HepG2 (cell line): ENCODE measurements around the gene WFDC9. TPM values are rescaled to one million over a fixed set of nuclear protein-coding genes. Genes with fewer than 3 reads are reported as not detected.

Experiments used
- ATAC-seq: fragments of 200-7000 bp; cut with Tn5 transposase; 3 replicates; pipeline ENCODE4 v1.9.1; 2020; ENCODE audit warnings: mild to moderate bottlenecking, moderate library complexity
- BruUV-seq: library from RNA; stranded (reverse); fragments of 400-500 nt; replicated peaks from 2 replicates; lab custom pipeline; 2021; lab: Mats Ljungman, UMichigan
- CTCF ChIA-PET: fragments of 300-600 bp; formaldehyde crosslinking; extraction: SDS; loops from one replicate; lab custom pipeline; 2021; ENCODE audit warnings: low total read pairs, inconsistent platforms, low intra/inter-chr PET ratio; lab: Yijun Ruan, JAX
- POLR2A ChIA-PET: fragments of 350-600 bp; sonication (Branson Sonifier 250); formaldehyde crosslinking; loops from one replicate; lab custom pipeline; 2020; ENCODE audit warnings: antibody characterized with exemption, inconsistent platforms; lab: Yijun Ruan, JAX
- DNase-seq: peaks from one replicate; pipeline ENCODE4 v3.0.0-alpha.2; 2015; ENCODE audit warnings: low spot score
- FAIRE-seq: peaks from 3 replicates; lab custom pipeline; 2011; peaks lifted over from hg19 to GRCh38; lab: Jason Lieb, UNC
- H2AFZ ChIP-seq: one replicate; pipeline ENCODE4 v1.6.1; 2011; ENCODE audit warnings: low read length, inconsistent platforms
- H3K27ac ChIP-seq: fragments of 300-600 bp; 3 replicates; pipeline ENCODE4 v1.8.0; 2011; ENCODE audit warnings: mixed run types, mild to moderate bottlenecking, mixed read lengths, low read length, inconsistent platforms; ENCODE audit not compliant: insufficient read depth; ENCODE audit errors: extremely low read length
- H3K27me3 ChIP-seq, 2 experiments: fragments of 200-600 bp in 1 of 2; 2 replicates in 1 of 2; 3 replicates in 1 of 2; pipeline versions ENCODE4 v1.6.0 to v1.8.0; 2011; ENCODE audit warnings: low read length in 2 of 2, mild to moderate bottlenecking in 2 of 2, moderate library complexity in 2 of 2, inconsistent platforms in 1 of 2; ENCODE audit not compliant: insufficient read depth in 2 of 2, control insufficient read depth in 1 of 2
- H3K36me3 ChIP-seq, 2 experiments: fragments of 200-600 bp in 1 of 2; replicated peaks in 1 of 2; 2 replicates in 1 of 2; 3 replicates in 1 of 2; pipeline versions ENCODE4 v1.5.1 to v1.8.0; 2011; ENCODE audit warnings: low read length in 2 of 2, inconsistent platforms in 1 of 2; ENCODE audit not compliant: insufficient read depth in 2 of 2, control insufficient read depth in 1 of 2
- H3K4me1 ChIP-seq: 2 replicates; pipeline ENCODE4 v1.5.1; 2012; ENCODE audit warnings: low read length, inconsistent platforms; ENCODE audit not compliant: insufficient read depth
- H3K4me2 ChIP-seq: 2 replicates; pipeline ENCODE4 v1.6.0; 2011; ENCODE audit warnings: low read depth, low read length, inconsistent platforms
- H3K4me3 ChIP-seq, 3 experiments: fragments of 200-600 bp in 1 of 3; sonication (generic), shearing (Covaris generic) in 1 of 3; replicated peaks in 1 of 3; 2 replicates each; pipeline ENCODE4 v1.5.1; 2011 to 2016; ENCODE audit warnings: low read length in 3 of 3, inconsistent platforms in 2 of 3, low read depth in 2 of 3, mild to moderate bottlenecking in 2 of 3, control low read depth in 1 of 3, mixed read lengths in 1 of 3; ENCODE audit not compliant: insufficient read depth in 1 of 3
- H3K79me2 ChIP-seq: one replicate; pipeline ENCODE4 v1.6.1; 2011; ENCODE audit warnings: low read length, inconsistent platforms; ENCODE audit not compliant: insufficient read depth
- H3K9ac ChIP-seq: 2 replicates; pipeline ENCODE4 v1.6.0; 2011; ENCODE audit warnings: mild to moderate bottlenecking, low read depth, low read length, inconsistent platforms; ENCODE audit not compliant: insufficient read depth
- H3K9me3 ChIP-seq: 2 replicates; pipeline ENCODE4 v1.5.1; 2012; ENCODE audit warnings: mild to moderate bottlenecking, low read length
- H4K20me1 ChIP-seq: 2 replicates; pipeline ENCODE4 v1.6.0; 2011; ENCODE audit warnings: inconsistent platforms, mild to moderate bottlenecking, low read length, moderate library complexity; ENCODE audit not compliant: insufficient read depth
- DNMT3B ChIP-seq: conservative IDR thresholded peaks from 2 replicates; pipeline ENCODE4 v1.6.1; 2016; ENCODE audit warnings: missing biosample characterization, control low read depth
- KDM3A ChIP-seq: IDR thresholded peaks from 2 replicates; pipeline ENCODE4 v1.6.1; 2018; ENCODE audit warnings: low read depth, missing compliant biosample characterization
- NCOA1 ChIP-seq: sonication (generic); formaldehyde crosslinking; IDR thresholded peaks from 2 replicates; pipeline ENCODE4 v1.9.0; 2021; ENCODE audit warnings: missing genetic modification reagents
- PRMT3 ChIP-seq: sonication (generic); formaldehyde crosslinking; IDR thresholded peaks from 2 replicates; pipeline ENCODE4 v1.8.1; 2022; ENCODE audit warnings: low read depth, mild to moderate bottlenecking, moderate library complexity, missing genetic modification reagents, borderline replicate concordance
- RFX3 ChIP-seq: IDR thresholded peaks from 2 replicates; pipeline ENCODE4 v1.6.1; 2016; ENCODE audit warnings: missing biosample characterization, missing genetic modification reagents
- ZNF326 ChIP-seq: sonication (generic); formaldehyde crosslinking; IDR thresholded peaks from 2 replicates; pipeline ENCODE4 v1.4.0; 2020; ENCODE audit warnings: missing genetic modification reagents, borderline replicate concordance
- ZNF451 ChIP-seq: sonication (generic); formaldehyde crosslinking; IDR thresholded peaks from 2 replicates; pipeline ENCODE4 v1.5.0; 2020; ENCODE audit warnings: mild to moderate bottlenecking, missing genetic modification reagents
- ZNF629 ChIP-seq: sonication (generic); formaldehyde crosslinking; conservative IDR thresholded peaks from 2 replicates; pipeline ENCODE4 v1.5.0; 2020; ENCODE audit warnings: missing genetic modification reagents
- ZNF674 ChIP-seq: sonication (generic); formaldehyde crosslinking; IDR thresholded peaks from 2 replicates; pipeline ENCODE4 v1.5.0; 2020; ENCODE audit warnings: low read depth, mild to moderate bottlenecking, missing genetic modification reagents
- ZNF782 ChIP-seq: sonication (generic); formaldehyde crosslinking; IDR thresholded peaks from 2 replicates; pipeline ENCODE4 v1.4.0; 2020; ENCODE audit warnings: missing genetic modification reagents, mild to moderate bottlenecking, borderline replicate concordance
- ZNF841 ChIP-seq: sonication (generic); formaldehyde crosslinking; IDR thresholded peaks from 2 replicates; pipeline ENCODE4 v1.8.1; 2023; ENCODE audit warnings: missing genetic modification reagents, borderline replicate concordance
- WGBS: methylation state at CpG from one replicate; pipeline ENCODE4 v1.1.6; 2017; ENCODE audit warnings: low lambda C conversion rate; 5-methylcytosine and 5-hydroxymethylcytosine counted together
- in situ Hi-C: cut with HindIII; loops from 2 replicates; pipeline ENCODE4 v1.10.0; 2017; ENCODE audit warnings: low pct_unique_long_range_greater_than_20kb; ENCODE audit not compliant: extremely low pct_ligation_motif_present
- intact Hi-C: fragments of 100-400 bp; cut with micrococcal nuclease; formaldehyde crosslinking; loops from one replicate; pipeline ENCODE4 v1.10.0; 2022; ENCODE audit not compliant: unreplicated experiment
- polyA plus RNA-seq, 8 experiments: library from polyadenylated mRNA; depleted of rRNA in 3 of 8; stranded (reverse) in 7 of 8; unstranded in 1 of 8; fragments of >200 nt; fragmentation: Illumina TruSeq in 4 of 8; extraction: Trizol in 4 of 8; gene quantifications; 2 replicates each; pipeline versions ENCODE4 v1.2.1 to v1.2.3, GENCODE V29; 2011 to 2016; ENCODE audit warnings: low read depth in 4 of 8, missing spikeins in 1 of 8, mixed read lengths in 1 of 8; ENCODE audit not compliant: insufficient read depth in 1 of 8
- total RNA-seq, 5 experiments: library from RNA; depleted of rRNA; stranded (reverse); fragments of >200 nt; fragmentation: Illumina TruSeq; extraction: Trizol; gene quantifications; 2 replicates each; pipeline ENCODE4 v1.2.3, GENCODE V29; 2016; ENCODE audit warnings: low read depth in 1 of 5
- TF ChIP-seq, protein P1 (sequence below): sonication (generic); formaldehyde crosslinking; IDR thresholded peaks from 2 replicates; pipeline ENCODE4 v1.4.0; 2020; ENCODE audit warnings: mild to moderate bottlenecking, low read depth, missing genetic modification reagents
- TF ChIP-seq, protein P2 (sequence below): IDR thresholded peaks from 2 replicates; pipeline ENCODE4 v1.6.1; 2018; ENCODE audit warnings: missing genetic modification reagents
- TF ChIP-seq, protein P3 (sequence below): sonication (generic); formaldehyde crosslinking; conservative IDR thresholded peaks from 2 replicates; pipeline ENCODE4 v1.5.0; 2020; ENCODE audit warnings: missing genetic modification reagents

WFDC9 gene
- total and polyA plus RNA-seq, 2 of the 13 experiments (the other 11 are each of a cell fraction or from before 2014, with no cell fraction given): not detected

DNA sequence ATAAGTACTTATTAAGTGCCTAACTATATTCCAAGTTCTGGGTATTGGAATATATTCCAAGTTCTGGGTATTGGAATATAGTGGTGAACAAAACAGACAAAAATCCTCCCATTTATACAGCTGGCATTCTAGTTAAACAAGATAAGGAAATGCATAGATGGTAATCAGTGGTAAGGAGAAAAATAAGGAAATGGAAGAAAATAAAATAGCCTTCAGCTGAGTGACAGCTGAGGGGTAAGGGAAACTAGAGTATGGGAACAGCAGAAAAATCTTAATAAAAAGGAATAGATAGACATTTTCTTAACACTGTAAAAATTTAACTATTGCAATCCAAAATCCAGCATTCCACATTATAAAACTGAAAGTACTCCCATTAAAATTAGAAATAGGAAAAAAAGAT lies 18.8 kb downstream of the WFDC9 start (continued):
- TF ChIP-seq ZNF451 (CRISPR knock-in tag): no peak
- TF ChIP-seq ZNF326 (CRISPR knock-in tag): no peak
- TF ChIP-seq RFX3 (CRISPR knock-in tag): no peak
- TF ChIP-seq ZNF629: no peak
- TF ChIP-seq NCOA1 (CRISPR knock-in tag): no peak
- TF ChIP-seq, protein P1, sequence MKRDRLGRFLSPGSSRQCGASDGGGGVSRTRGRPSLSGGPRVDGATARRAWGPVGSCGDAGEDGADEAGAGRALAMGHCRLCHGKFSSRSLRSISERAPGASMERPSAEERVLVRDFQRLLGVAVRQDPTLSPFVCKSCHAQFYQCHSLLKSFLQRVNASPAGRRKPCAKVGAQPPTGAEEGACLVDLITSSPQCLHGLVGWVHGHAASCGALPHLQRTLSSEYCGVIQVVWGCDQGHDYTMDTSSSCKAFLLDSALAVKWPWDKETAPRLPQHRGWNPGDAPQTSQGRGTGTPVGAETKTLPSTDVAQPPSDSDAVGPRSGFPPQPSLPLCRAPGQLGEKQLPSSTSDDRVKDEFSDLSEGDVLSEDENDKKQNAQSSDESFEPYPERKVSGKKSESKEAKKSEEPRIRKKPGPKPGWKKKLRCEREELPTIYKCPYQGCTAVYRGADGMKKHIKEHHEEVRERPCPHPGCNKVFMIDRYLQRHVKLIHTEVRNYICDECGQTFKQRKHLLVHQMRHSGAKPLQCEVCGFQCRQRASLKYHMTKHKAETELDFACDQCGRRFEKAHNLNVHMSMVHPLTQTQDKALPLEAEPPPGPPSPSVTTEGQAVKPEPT (CRISPR knock-in tag): no peak
- no peak for TF ChIP-seq ZNF841 (CRISPR knock-in tag)

DNA sequence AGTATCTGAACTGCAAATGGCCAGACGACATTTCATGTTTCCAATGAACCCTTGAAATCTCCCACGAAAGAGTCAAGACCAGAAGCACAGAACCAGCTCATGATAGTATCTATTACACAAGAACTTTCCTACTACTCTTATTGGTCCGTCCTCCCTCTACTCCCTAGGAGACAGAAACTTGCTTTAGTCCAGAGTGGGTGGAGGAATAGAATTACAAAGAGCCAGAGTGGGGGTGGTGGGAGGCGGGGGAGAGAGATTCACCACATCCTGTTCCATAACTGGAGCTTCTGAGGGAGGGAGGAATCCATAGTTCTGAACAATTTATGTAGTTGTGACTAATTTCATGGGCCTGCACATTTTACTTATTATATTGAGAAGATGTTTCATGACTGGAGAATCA lies 20.0 kb downstream of the WFDC9 start:
- 0 out of 5 replicates have a peak, but pooled peaks cover 0 to 3% of the 10 kb centered on the region in 2 experiments for H3K27me3 ChIP-seq
- 1% methylated on average over 4 of the region's 4 CpGs for WGBS
- H4K20me1 ChIP-seq: no peaks in the 10 kb centered on the region
- no peak overlapping the region for H3K9ac ChIP-seq
- H3K9me3 ChIP-seq: peaks cover 12% of the 10 kb centered on the region; the same call in 1 of the 2 replicates
- intact Hi-C loops: no loop called here
- H3K27ac ChIP-seq: no peak overlapping the region
- in situ Hi-C loops: no loop called here
- ATAC-seq: no peak
- ChIA-PET POLR2A (no interaction called here), CTCF (no interaction called here)
- TF ChIP-seq, protein P2, sequence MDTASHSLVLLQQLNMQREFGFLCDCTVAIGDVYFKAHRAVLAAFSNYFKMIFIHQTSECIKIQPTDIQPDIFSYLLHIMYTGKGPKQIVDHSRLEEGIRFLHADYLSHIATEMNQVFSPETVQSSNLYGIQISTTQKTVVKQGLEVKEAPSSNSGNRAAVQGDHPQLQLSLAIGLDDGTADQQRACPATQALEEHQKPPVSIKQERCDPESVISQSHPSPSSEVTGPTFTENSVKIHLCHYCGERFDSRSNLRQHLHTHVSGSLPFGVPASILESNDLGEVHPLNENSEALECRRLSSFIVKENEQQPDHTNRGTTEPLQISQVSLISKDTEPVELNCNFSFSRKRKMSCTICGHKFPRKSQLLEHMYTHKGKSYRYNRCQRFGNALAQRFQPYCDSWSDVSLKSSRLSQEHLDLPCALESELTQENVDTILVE (CRISPR knock-in tag): no peak
- TF ChIP-seq DNMT3B (no peak), ZNF782 (no peak), KDM3A (CRISPR knock-in tag) (no peak), ZNF674 (CRISPR knock-in tag) (no peak), PRMT3 (CRISPR knock-in tag) (no peak)
- TF ChIP-seq, protein P3, sequence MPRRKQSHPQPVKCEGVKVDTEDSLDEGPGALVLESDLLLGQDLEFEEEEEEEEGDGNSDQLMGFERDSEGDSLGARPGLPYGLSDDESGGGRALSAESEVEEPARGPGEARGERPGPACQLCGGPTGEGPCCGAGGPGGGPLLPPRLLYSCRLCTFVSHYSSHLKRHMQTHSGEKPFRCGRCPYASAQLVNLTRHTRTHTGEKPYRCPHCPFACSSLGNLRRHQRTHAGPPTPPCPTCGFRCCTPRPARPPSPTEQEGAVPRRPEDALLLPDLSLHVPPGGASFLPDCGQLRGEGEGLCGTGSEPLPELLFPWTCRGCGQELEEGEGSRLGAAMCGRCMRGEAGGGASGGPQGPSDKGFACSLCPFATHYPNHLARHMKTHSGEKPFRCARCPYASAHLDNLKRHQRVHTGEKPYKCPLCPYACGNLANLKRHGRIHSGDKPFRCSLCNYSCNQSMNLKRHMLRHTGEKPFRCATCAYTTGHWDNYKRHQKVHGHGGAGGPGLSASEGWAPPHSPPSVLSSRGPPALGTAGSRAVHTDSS (CRISPR knock-in tag): no peak
- H3K79me2 ChIP-seq: no peaks in the 10 kb centered on the region
- no peak overlapping the region for H3K4me2 ChIP-seq
- no peak for FAIRE-seq
- H3K4me1 ChIP-seq: no peaks in the 10 kb centered on the region
- no TSS peak for BruUV-seq
- H3K4me3 ChIP-seq: no peak overlapping the region
- H2AFZ ChIP-seq: no peak overlapping the region
- no peak for DNase-seq
- no peaks in the 10 kb centered on the region for H3K36me3 ChIP-seq
